Measurements from ENCODE around the gene SORBS1.

Gene SORBS1

DNA sequence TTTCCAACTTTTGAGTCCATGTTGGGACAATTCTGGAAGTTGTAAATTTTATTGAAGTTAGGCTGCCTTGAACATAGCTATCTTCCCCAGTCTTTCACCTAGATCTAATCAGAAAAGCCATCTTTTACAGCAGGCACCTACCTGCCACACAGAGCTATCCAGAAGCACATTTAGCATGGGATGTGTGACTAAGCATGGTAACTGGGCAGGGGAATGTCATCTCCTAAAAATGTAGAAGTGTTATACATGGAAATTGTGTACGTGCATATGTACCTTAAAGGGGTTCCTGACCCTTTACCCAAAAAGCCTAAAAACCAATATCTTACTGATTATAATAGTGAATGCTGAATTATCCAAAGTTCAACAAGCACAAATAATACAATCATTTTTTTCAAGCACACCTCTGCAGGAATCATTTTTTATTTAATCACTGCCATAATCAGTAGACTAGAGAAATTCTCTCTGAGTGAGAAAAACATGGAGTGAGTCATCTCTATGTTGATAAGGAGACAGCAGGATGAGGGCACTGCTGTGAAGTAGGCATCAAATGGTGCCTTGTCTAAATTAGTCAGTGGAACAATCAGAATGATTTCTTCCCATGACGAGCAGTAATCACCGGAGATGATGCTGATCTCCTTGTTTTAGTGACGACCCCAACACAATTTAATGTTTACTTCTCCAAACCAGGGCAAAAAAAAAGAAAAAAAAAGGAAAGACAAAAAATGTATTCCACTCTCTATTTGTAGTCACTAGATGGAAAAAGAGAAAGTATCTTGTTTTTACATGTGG, 75.9 kb downstream of the SORBS1 start:
- Histone ChIP-seq H3K27ac (ENCODE audit: low read length) (no peak overlapping the region), H3K4me3 (ENCODE audit: low read length) (no peak overlapping the region), H3K27me3 (replicated peaks; ENCODE audit: insufficient read depth, low read length) (no peaks in the 10 kb centered on the region), H3K4me1 (ENCODE audit: low read length) (no peaks in the 10 kb centered on the region), H3K4me2 (ENCODE audit: low read depth, low read length) (no peak overlapping the region), H3F3A (ENCODE audit: insufficient read depth, low read length) (no peaks in the 10 kb centered on the region), H3K79me2 (ENCODE audit: low read length) (no peaks in the 10 kb centered on the region), H3K9ac (ENCODE audit: low read length) (no peak overlapping the region), H4K20me1 (ENCODE audit: insufficient read depth, low read length) (no peaks in the 10 kb centered on the region), H3K9me3 (replicated peaks; ENCODE audit: insufficient read depth, low read length) (no peaks in the 10 kb centered on the region), H2AFZ (ENCODE audit: low read length) (no peak overlapping the region), H3K36me3 (replicated peaks; ENCODE audit: insufficient read depth, low read length) (no peaks in the 10 kb centered on the region), H3K9me2 (replicated peaks; ENCODE audit: insufficient read depth, low read length) (no peaks in the 10 kb centered on the region)
- TF ChIP-seq, protein P1, sequence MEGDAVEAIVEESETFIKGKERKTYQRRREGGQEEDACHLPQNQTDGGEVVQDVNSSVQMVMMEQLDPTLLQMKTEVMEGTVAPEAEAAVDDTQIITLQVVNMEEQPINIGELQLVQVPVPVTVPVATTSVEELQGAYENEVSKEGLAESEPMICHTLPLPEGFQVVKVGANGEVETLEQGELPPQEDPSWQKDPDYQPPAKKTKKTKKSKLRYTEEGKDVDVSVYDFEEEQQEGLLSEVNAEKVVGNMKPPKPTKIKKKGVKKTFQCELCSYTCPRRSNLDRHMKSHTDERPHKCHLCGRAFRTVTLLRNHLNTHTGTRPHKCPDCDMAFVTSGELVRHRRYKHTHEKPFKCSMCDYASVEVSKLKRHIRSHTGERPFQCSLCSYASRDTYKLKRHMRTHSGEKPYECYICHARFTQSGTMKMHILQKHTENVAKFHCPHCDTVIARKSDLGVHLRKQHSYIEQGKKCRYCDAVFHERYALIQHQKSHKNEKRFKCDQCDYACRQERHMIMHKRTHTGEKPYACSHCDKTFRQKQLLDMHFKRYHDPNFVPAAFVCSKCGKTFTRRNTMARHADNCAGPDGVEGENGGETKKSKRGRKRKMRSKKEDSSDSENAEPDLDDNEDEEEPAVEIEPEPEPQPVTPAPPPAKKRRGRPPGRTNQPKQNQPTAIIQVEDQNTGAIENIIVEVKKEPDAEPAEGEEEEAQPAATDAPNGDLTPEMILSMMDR (IDR thresholded peaks at IDR 0.05; ENCODE audit: low read length): no peak
- TF ChIP-seq EZH2 (optimal IDR thresholded peaks at IDR 0.05; ENCODE audit: low read depth, low read length) (no peak), EZH2phosphoT487 (IDR thresholded peaks at IDR 0.05; ENCODE audit: low read length) (no peak)
- no peak for DNase-seq

DNA sequence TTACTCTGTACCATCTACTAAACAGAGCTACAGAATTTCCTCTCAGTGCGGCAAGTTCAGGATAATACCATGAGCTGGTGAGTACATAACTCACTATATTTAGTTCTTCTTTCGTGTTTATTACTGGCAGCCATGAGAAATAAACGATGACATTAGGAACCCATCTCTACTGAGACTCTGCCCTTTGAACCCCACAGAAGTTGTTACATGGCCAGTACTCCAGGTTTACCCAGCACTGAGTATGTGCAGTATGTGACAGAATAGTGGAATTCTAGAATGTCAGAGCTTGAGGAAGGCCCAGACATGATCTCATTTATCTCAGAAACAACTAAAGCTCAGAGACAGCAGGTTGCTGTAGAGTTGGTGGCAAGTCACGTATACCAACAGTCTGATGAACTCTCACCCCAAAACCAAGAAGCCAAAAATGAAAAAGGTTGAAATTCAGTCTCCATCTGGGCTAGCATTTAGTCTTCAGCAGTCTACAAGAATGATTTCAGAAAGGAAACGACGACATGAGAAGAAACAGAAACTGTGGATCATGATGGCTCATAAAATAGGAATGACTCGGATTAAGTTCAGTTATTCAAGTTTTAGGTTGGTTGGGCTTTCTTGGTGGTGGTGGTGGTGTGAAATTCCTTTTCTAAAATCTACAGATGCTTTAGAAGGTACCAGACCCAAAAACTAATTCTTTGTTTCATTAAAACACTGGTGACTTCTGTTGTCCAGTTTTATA, 78.5 kb downstream of the SORBS1 start:
- no peak for DNase-seq
- Histone ChIP-seq H3K36me3 (replicated peaks; ENCODE audit: insufficient read depth, low read length) (no peaks in the 10 kb centered on the region), H2AFZ (ENCODE audit: low read length) (no peak overlapping the region), H3K4me3 (ENCODE audit: low read length) (no peak overlapping the region), H3K4me2 (ENCODE audit: low read depth, low read length) (no peak overlapping the region), H3K79me2 (ENCODE audit: low read length) (no peaks in the 10 kb centered on the region), H3K9ac (ENCODE audit: low read length) (no peak overlapping the region), H3K9me3 (replicated peaks; ENCODE audit: insufficient read depth, low read length) (no peaks in the 10 kb centered on the region), H3K27me3 (replicated peaks; ENCODE audit: insufficient read depth, low read length) (no peaks in the 10 kb centered on the region), H3K27ac (ENCODE audit: low read length) (no peak overlapping the region), H3F3A (ENCODE audit: insufficient read depth, low read length) (no peaks in the 10 kb centered on the region), H4K20me1 (ENCODE audit: insufficient read depth, low read length) (no peaks in the 10 kb centered on the region), H3K4me1 (ENCODE audit: low read length) (no peaks in the 10 kb centered on the region), H3K9me2 (replicated peaks; ENCODE audit: insufficient read depth, low read length) (no peaks in the 10 kb centered on the region)
- TF ChIP-seq EZH2 (optimal IDR thresholded peaks at IDR 0.05; ENCODE audit: low read depth, low read length) (no peak), EZH2phosphoT487 (IDR thresholded peaks at IDR 0.05; ENCODE audit: low read length) (no peak)
- TF ChIP-seq, protein P1 (IDR thresholded peaks at IDR 0.05; ENCODE audit: low read length): no peak

DNA sequence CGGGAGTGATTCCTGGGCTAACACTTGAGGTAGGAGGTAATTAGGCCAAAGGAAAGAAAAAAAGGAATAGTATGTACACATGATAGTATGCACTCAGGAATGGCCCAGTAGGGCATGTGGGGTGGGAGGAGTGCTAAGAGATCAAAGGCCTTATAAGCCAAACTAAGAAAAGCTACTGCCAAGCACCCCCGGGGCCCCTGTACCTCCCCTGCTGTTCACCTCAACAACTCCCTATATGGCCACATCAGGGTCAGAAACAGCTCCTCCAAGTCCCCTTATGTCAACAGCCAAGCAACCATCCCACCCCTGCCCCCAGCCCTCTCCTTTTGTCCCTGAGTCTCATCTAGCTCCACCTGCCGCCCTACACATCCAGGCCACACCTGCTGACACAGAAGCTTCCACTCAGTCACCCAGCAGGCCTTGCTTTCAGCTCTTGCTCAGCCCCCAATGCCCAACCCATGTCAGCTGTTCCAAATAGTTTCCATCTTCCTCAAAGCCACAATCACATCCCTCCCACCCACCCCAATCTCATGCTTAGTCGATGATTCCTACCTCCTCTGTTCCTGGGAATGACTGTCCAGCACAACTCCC, 80.2 kb downstream of the SORBS1 start:
- Histone ChIP-seq H3K4me3 (ENCODE audit: low read length) (no peak overlapping the region), H4K20me1 (ENCODE audit: insufficient read depth, low read length) (no peaks in the 10 kb centered on the region), H3K9ac (ENCODE audit: low read length) (no peak overlapping the region), H3K4me1 (ENCODE audit: low read length) (no peaks in the 10 kb centered on the region), H3K79me2 (ENCODE audit: low read length) (no peaks in the 10 kb centered on the region), H2AFZ (ENCODE audit: low read length) (no peak overlapping the region), H3K9me2 (replicated peaks; ENCODE audit: insufficient read depth, low read length) (no peaks in the 10 kb centered on the region), H3K27me3 (replicated peaks; ENCODE audit: insufficient read depth, low read length) (no peaks in the 10 kb centered on the region), H3F3A (ENCODE audit: insufficient read depth, low read length) (no peaks in the 10 kb centered on the region), H3K27ac (ENCODE audit: low read length) (no peak overlapping the region), H3K4me2 (ENCODE audit: low read depth, low read length) (no peak overlapping the region), H3K9me3 (replicated peaks; ENCODE audit: insufficient read depth, low read length) (no peaks in the 10 kb centered on the region), H3K36me3 (replicated peaks; ENCODE audit: insufficient read depth, low read length) (no peaks in the 10 kb centered on the region)
- TF ChIP-seq EZH2phosphoT487 (IDR thresholded peaks at IDR 0.05; ENCODE audit: low read length) (no peak), EZH2 (optimal IDR thresholded peaks at IDR 0.05; ENCODE audit: low read depth, low read length) (no peak)
- TF ChIP-seq, protein P1 (IDR thresholded peaks at IDR 0.05; ENCODE audit: low read length): no peak
- DNase-seq: no peak
